Thyroid gland (tissue), 4 donors: ENCODE results near the gene WWC2.

Experiments
- POLR2A ChIP-seq, 2 donors: fragments of 450-650 bp; IDR thresholded peaks; one replicate each; pipeline ENCODE4 v1.6.1; 2017; ENCODE audit warnings: antibody characterized with exemption in 2 of 2, mild to moderate bottlenecking in 2 of 2, moderate library complexity in 1 of 2
- TF ChIP-seq, protein P1 (sequence below), 6 experiments: fragments of 200-600 bp in 3 of 6; fragments of 450-650 bp in 3 of 6; sonication (generic) in 3 of 6; IDR thresholded peaks; one replicate each; pipeline ENCODE4 v1.5.1; 2016 to 2019; ENCODE audit warnings: antibody characterized with exemption in 6 of 6, mild to moderate bottlenecking in 2 of 6, inconsistent platforms in 1 of 6, moderate library complexity in 1 of 6

DNA sequence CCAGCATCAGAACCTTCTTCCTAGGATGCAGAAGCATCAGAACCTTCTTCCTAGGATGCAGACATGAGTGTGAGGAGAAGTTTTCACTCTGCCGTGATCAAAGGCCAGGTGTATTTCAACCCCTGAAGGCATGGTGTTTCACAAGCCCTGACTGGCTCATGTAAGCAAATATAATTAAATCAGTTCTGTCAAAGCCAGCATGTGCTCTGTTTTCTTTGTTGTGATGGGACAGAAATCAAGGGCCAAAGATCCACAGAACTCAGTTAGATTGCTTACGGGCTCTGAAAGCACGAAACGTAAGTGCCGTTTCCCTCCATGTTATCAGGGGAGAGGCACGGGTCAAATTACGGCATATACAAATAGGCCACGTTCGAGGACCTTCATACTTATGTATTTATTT is 255.2 kb downstream of the WWC2 start:
- TF ChIP-seq POLR2A (IDR thresholded peaks at IDR 0.05): no peak
- TF ChIP-seq, protein P1, sequence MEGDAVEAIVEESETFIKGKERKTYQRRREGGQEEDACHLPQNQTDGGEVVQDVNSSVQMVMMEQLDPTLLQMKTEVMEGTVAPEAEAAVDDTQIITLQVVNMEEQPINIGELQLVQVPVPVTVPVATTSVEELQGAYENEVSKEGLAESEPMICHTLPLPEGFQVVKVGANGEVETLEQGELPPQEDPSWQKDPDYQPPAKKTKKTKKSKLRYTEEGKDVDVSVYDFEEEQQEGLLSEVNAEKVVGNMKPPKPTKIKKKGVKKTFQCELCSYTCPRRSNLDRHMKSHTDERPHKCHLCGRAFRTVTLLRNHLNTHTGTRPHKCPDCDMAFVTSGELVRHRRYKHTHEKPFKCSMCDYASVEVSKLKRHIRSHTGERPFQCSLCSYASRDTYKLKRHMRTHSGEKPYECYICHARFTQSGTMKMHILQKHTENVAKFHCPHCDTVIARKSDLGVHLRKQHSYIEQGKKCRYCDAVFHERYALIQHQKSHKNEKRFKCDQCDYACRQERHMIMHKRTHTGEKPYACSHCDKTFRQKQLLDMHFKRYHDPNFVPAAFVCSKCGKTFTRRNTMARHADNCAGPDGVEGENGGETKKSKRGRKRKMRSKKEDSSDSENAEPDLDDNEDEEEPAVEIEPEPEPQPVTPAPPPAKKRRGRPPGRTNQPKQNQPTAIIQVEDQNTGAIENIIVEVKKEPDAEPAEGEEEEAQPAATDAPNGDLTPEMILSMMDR (IDR thresholded peaks at IDR 0.05): no peak
